ENCODE data around the gene PEX3. TPM values are rescaled to one million over a fixed set of nuclear protein-coding genes. Genes with fewer than 3 reads are reported as not detected.
"Not testable (repeated sequence)": the region's sequence is repeated elsewhere in the genome, so short reads cannot be mapped to it uniquely, and the experiment has no call there.

PEX3 gene
- total RNA-seq, 1 donor from 2014 or later = 17.9 TPM

DNA sequence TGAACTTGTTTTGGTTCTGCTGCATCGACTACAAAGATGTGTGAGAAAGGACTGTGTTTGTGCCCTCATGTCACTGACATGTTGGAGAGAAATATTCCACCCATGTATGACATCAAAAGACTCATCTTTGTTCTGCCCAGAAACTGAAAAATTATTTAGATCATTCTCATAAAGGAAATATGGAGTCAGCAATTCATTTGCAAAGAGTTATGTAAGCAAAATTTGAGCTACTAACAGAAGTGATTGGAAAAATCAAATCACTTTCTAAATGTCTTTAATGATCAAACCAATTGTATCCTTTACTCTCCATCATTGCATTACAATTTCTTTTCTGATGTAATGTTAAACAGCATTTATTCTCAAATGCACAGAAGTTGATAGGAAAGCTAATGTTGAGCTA lies 19.4 kb upstream of the PEX3 start:
- H3K27me3 Mint-ChIP-seq (ENCODE audit: unreplicated experiment) = no peaks in the 10 kb centered on the region
- H3K36me3 Mint-ChIP-seq (ENCODE audit: unreplicated experiment) = peaks cover 5% of the 10 kb centered on the region
- H3K4me3 Mint-ChIP-seq (ENCODE audit: unreplicated experiment) = no peak overlapping the region
- no peak overlapping the region for H3K27ac Mint-ChIP-seq (ENCODE audit: unreplicated experiment)
- no peak for DNase-seq (ENCODE audit: extremely low spot score, unreplicated experiment)
- no peaks in the 10 kb centered on the region for H3K9me3 Mint-ChIP-seq (ENCODE audit: unreplicated experiment)
- peaks cover 8% of the 10 kb centered on the region for H3K4me1 Mint-ChIP-seq (ENCODE audit: unreplicated experiment)
- TF ChIP-seq, protein P1, sequence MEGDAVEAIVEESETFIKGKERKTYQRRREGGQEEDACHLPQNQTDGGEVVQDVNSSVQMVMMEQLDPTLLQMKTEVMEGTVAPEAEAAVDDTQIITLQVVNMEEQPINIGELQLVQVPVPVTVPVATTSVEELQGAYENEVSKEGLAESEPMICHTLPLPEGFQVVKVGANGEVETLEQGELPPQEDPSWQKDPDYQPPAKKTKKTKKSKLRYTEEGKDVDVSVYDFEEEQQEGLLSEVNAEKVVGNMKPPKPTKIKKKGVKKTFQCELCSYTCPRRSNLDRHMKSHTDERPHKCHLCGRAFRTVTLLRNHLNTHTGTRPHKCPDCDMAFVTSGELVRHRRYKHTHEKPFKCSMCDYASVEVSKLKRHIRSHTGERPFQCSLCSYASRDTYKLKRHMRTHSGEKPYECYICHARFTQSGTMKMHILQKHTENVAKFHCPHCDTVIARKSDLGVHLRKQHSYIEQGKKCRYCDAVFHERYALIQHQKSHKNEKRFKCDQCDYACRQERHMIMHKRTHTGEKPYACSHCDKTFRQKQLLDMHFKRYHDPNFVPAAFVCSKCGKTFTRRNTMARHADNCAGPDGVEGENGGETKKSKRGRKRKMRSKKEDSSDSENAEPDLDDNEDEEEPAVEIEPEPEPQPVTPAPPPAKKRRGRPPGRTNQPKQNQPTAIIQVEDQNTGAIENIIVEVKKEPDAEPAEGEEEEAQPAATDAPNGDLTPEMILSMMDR (IDR thresholded peaks at IDR 0.05) = no peak

DNA sequence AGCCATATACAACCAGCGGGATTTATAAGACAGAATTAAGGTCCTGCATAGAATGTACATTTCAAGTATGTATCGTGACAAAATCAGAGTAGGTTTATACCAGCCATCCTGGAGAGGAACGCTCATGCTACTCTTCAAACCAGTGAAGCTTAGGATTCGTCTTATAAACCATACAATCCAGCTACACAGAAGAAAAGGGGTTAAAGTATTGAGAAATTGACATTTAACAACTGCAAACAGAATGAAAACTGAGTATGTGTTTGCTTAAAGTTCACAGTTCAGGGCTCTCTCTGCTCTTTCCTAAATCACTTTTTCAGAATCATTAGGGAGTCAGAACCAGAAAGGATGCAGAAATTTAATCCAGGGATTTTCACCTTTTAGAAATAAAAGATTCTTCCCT lies 18.0 kb upstream of the PEX3 start:
- no peak overlapping the region for H3K27ac Mint-ChIP-seq (ENCODE audit: unreplicated experiment)
- H3K27me3 Mint-ChIP-seq (ENCODE audit: unreplicated experiment) = no peaks in the 10 kb centered on the region
- H3K4me3 Mint-ChIP-seq (ENCODE audit: unreplicated experiment) = no peak overlapping the region
- peaks cover under 1% of the 10 kb centered on the region for H3K4me1 Mint-ChIP-seq (ENCODE audit: unreplicated experiment)
- H3K36me3 Mint-ChIP-seq (ENCODE audit: unreplicated experiment) = peaks cover 5% of the 10 kb centered on the region
- H3K9me3 Mint-ChIP-seq (ENCODE audit: unreplicated experiment) = no peaks in the 10 kb centered on the region
- no peak for DNase-seq (ENCODE audit: extremely low spot score, unreplicated experiment)
- TF ChIP-seq, protein P1 (IDR thresholded peaks at IDR 0.05) = no peak

DNA sequence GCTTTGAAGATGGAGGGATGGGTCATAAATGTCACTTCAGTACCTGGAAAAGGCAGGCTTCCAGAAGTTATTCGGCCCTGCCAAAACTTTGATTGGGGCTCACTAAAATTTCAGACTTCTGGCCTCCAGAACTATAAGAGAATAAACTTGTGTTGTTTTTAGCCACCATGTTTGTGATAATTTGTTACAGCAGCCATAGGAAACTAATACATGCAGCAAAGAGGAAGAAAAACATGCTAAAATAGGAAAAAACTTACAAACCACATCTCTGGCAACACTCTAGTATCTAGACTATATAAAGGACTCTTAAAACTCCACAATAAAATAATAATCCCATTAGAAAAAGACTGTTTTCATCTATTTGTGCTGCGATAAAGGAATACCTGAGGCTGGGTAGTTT lies 9.6 kb upstream of the PEX3 start:
- no peaks in the 10 kb centered on the region for H3K27me3 Mint-ChIP-seq (ENCODE audit: unreplicated experiment)
- no peak overlapping the region for H3K27ac Mint-ChIP-seq (ENCODE audit: unreplicated experiment)
- no peak for DNase-seq (ENCODE audit: extremely low spot score, unreplicated experiment)
- TF ChIP-seq, protein P1 (IDR thresholded peaks at IDR 0.05) = no peak
- peaks cover 9% of the 10 kb centered on the region for H3K9me3 Mint-ChIP-seq (ENCODE audit: unreplicated experiment)
- no peak overlapping the region for H3K4me3 Mint-ChIP-seq (ENCODE audit: unreplicated experiment)
- peaks cover 6% of the 10 kb centered on the region for H3K36me3 Mint-ChIP-seq (ENCODE audit: unreplicated experiment)
- H3K4me1 Mint-ChIP-seq (ENCODE audit: unreplicated experiment) = no peaks in the 10 kb centered on the region

DNA sequence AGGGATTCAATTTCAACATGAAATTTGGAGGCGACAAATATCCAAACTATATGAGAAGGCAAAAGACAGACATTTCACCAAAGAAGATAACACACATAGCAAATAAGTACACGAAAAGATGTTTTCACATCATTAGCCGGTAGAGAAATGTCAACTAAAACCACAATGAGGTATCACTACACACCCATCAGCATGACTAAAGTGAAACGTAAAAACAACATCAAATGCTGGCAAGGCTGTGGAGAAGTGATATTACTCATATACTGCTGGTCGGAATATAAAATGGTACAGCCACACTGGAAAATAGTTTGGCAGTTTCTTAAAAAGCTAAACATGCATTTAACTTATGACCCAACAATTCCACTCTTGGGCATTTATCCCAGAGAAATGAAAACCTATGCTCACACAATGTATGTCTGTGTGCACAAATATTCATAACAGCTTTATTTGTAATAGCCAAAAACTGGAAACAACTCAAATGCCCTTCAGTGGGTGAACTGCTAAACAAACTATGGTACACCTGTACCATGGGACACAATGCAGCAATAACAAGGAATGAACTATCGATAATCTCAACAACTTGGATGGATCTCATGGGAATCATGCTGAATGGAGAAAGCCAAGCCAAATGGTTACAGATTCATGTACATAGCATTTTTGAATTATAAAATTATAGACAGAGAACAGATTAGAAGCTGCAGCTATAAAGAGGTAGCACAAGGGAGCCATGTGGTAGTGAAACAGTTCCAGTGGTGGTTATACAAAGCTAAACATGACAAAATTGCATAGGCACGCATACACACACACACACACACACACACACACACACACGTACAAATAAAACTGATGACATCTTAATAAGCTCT lies 8.7 kb upstream of the PEX3 start:
- TF ChIP-seq, protein P1 (IDR thresholded peaks at IDR 0.05) = no peak
- Mint-ChIP-seq H3K27me3 (ENCODE audit: unreplicated experiment) (no peaks in the 10 kb centered on the region), H3K4me3 (ENCODE audit: unreplicated experiment) (no peak overlapping the region), H3K4me1 (ENCODE audit: unreplicated experiment) (no peaks in the 10 kb centered on the region), H3K36me3 (ENCODE audit: unreplicated experiment) (peaks cover 6% of the 10 kb centered on the region), H3K27ac (ENCODE audit: unreplicated experiment) (no peak overlapping the region), H3K9me3 (ENCODE audit: unreplicated experiment) (peaks cover 9% of the 10 kb centered on the region)
- DNase-seq (ENCODE audit: extremely low spot score, unreplicated experiment) = no peak

DNA sequence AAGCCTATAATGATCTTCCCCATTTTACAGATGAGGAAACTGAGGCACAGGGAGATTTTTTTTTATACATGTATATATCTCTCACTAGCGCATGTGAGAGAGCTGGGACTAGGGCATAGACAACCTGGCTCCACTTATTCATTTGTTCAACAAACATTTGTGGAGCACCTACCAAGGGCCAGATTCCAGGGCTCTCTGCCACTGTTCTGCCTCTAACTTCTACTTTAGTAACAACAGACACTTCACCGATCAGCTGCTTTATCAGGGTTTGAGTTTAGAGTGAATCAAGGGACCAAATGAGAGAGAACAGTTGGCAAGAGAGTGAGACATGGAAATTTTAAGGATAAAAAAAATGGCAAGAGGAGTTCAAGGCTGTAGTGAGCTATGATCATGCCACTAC lies 7.5 kb upstream of the PEX3 start:
- DNase-seq (ENCODE audit: extremely low spot score, unreplicated experiment) = no peak
- Mint-ChIP-seq H3K27ac (ENCODE audit: unreplicated experiment) (no peak overlapping the region), H3K4me3 (ENCODE audit: unreplicated experiment) (no peak overlapping the region), H3K4me1 (ENCODE audit: unreplicated experiment) (no peaks in the 10 kb centered on the region), H3K36me3 (ENCODE audit: unreplicated experiment) (peaks cover 5% of the 10 kb centered on the region), H3K27me3 (ENCODE audit: unreplicated experiment) (no peaks in the 10 kb centered on the region), H3K9me3 (ENCODE audit: unreplicated experiment) (peaks cover 9% of the 10 kb centered on the region)
- TF ChIP-seq, protein P1 (IDR thresholded peaks at IDR 0.05) = no peak

DNA sequence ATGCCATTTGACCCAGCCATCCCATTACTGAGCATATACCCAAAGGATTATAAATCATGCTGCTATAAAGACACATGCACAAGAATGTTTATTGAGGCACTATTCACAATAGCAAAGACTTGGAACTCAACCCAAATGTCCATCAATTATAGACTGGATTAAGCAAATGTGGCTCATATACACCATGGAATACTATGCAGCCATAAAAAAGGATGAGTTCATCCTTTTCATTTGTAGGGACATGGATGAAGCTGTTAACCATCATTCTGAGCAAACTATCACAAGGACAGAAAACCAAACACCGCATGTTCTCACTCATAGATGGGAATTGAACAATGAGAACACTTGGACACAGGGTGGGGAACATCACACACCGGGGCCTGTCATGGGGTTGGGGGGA lies 2.7 kb upstream of the PEX3 start:
- H3K9me3 Mint-ChIP-seq (ENCODE audit: unreplicated experiment); H3K27ac Mint-ChIP-seq (ENCODE audit: unreplicated experiment); H3K4me3 Mint-ChIP-seq (ENCODE audit: unreplicated experiment); H3K27me3 Mint-ChIP-seq (ENCODE audit: unreplicated experiment); DNase-seq (ENCODE audit: extremely low spot score, unreplicated experiment); H3K36me3 Mint-ChIP-seq (ENCODE audit: unreplicated experiment): not testable (repeated sequence)
- peaks cover 18% of the 10 kb centered on the region for H3K4me1 Mint-ChIP-seq (ENCODE audit: unreplicated experiment)
